ENCODE results near the gene TMED8. TPM values are rescaled to one million over a fixed set of nuclear protein-coding genes. Genes with fewer than 3 reads are reported as not detected.

Gene TMED8
- total and polyA plus RNA-seq, 4 donors: 1.3 to 6.9 (median 4.2) TPM

- H3K9ac ChIP-seq (ENCODE audit: low read depth in 1 of 2, low read length in 2 of 2): no peak overlapping the region
- no peak overlapping the region for H3K4me3 ChIP-seq (ENCODE audit: low read depth in 1 of 3, low read length in 3 of 3)
- H3K27ac ChIP-seq (ENCODE audit: low read depth in 1 of 2, low read length in 2 of 2): no peak overlapping the region
- TF ChIP-seq MAX (IDR thresholded peaks at IDR 0.05) (no peak), FOXA2 (IDR thresholded peaks at IDR 0.05) (no peak), RAD21 (IDR thresholded peaks at IDR 0.05) (no peak), FOXA1 (IDR thresholded peaks at IDR 0.05) (no peak), NR2F2 (IDR thresholded peaks at IDR 0.05) (no peak), ZBTB33 (IDR thresholded peaks at IDR 0.05) (no peak), HNF4A (conservative IDR thresholded peaks at IDR 0.05) (no peak), SP1 (IDR thresholded peaks at IDR 0.05) (no peak), TAF1 (conservative IDR thresholded peaks at IDR 0.05) (no peak), CTCF (IDR thresholded peaks at IDR 0.05; ENCODE audit: low read depth, low read length, missing input control) (no peak), ATF3 (IDR thresholded peaks at IDR 0.05) (no peak), JUND (IDR thresholded peaks at IDR 0.05) (no peak), HNF4G (IDR thresholded peaks at IDR 0.05) (no peak), YY1 (IDR thresholded peaks at IDR 0.05) (no peak), RXRA (IDR thresholded peaks at IDR 0.05) (no peak), EGR1 (IDR thresholded peaks at IDR 0.05; ENCODE audit: low read depth in 2 of 2) (no peak)
- peaks cover 5 to 27% (median 13%) of the 10 kb centered on the region in 4 donors for H3K36me3 ChIP-seq (ENCODE audit: control insufficient read depth in 4 of 4, insufficient read depth in 3 of 4, low read depth in 1 of 4, low read length in 3 of 4)
- H3K9me3 ChIP-seq (ENCODE audit: control insufficient read depth in 4 of 4, low read length in 3 of 4): no peaks in the 10 kb centered on the region
- H3K4me1 ChIP-seq (ENCODE audit: control insufficient read depth in 4 of 4, insufficient read depth in 4 of 4, low read length in 3 of 4): no peaks in the 10 kb centered on the region
- H3K27me3 ChIP-seq (ENCODE audit: control insufficient read depth in 4 of 4, insufficient read depth in 4 of 4, low read length in 3 of 4): no peaks in the 10 kb centered on the region
- 94% methylated on average over 3 of the region's 3 CpGs for WGBS
- DNase-seq (ENCODE audit: low spot score): no peak
Observed at GRCh38 chr14:77344377-77344996, 32.4 kb downstream of the TMED8 start.

- H3K4me1 ChIP-seq (ENCODE audit: control insufficient read depth in 4 of 4, insufficient read depth in 4 of 4, low read length in 3 of 4): no peaks in the 10 kb centered on the region
- H3K9me3 ChIP-seq (ENCODE audit: control insufficient read depth in 4 of 4, low read length in 3 of 4): no peaks in the 10 kb centered on the region
- DNase-seq (ENCODE audit: low spot score): no peak
- H3K27ac ChIP-seq (ENCODE audit: low read depth in 1 of 2, low read length in 2 of 2): no peak overlapping the region
- H3K27me3 ChIP-seq (ENCODE audit: control insufficient read depth in 4 of 4, insufficient read depth in 4 of 4, low read length in 3 of 4): no peaks in the 10 kb centered on the region
- H3K36me3 ChIP-seq (ENCODE audit: control insufficient read depth in 4 of 4, insufficient read depth in 3 of 4, low read depth in 1 of 4, low read length in 3 of 4): peaks cover 5 to 27% (median 13%) of the 10 kb centered on the region in 4 donors
- no peak overlapping the region for H3K9ac ChIP-seq (ENCODE audit: low read depth in 1 of 2, low read length in 2 of 2)
- no peak overlapping the region for H3K4me3 ChIP-seq (ENCODE audit: low read depth in 1 of 3, low read length in 3 of 3)
- 95% methylated on average over 2 of the region's 2 CpGs for WGBS
- TF ChIP-seq FOXA2 (IDR thresholded peaks at IDR 0.05) (no peak), MAX (IDR thresholded peaks at IDR 0.05) (no peak), TAF1 (conservative IDR thresholded peaks at IDR 0.05) (no peak), ZBTB33 (IDR thresholded peaks at IDR 0.05) (no peak), FOXA1 (IDR thresholded peaks at IDR 0.05) (no peak), SP1 (IDR thresholded peaks at IDR 0.05) (no peak), EGR1 (IDR thresholded peaks at IDR 0.05; ENCODE audit: low read depth in 2 of 2) (no peak), GABPA (IDR thresholded peaks at IDR 0.05 in 1 of 2, conservative IDR thresholded peaks at IDR 0.05 in 1 of 2) (no peak), JUND (IDR thresholded peaks at IDR 0.05) (no peak), NR2F2 (IDR thresholded peaks at IDR 0.05) (no peak), RAD21 (IDR thresholded peaks at IDR 0.05) (no peak), YY1 (IDR thresholded peaks at IDR 0.05) (no peak), HNF4G (IDR thresholded peaks at IDR 0.05) (no peak), CTCF (IDR thresholded peaks at IDR 0.05; ENCODE audit: low read depth, low read length, missing input control) (no peak), ATF3 (IDR thresholded peaks at IDR 0.05) (no peak)
Observed at GRCh38 chr14:77343662-77344061, 33.2 kb downstream of the TMED8 start.

All from liver (tissue), 9 donors.